Stimulated activated naive B cell treated with anti-CD40 and anti-IgM and Interleukin-4, amounts not matched to agents 10 μg/mL and 1 μg/mL and 100 μg/mL, for 72 hours (primary cell): ENCODE results near the gene CCDC33.

Source experiments
- ATAC-seq, 2 donors: fragments of 150-1000 bp; cut with Tn5 transposase; replicated peaks; 2 replicates each; pipeline ENCODE4 v1.10.0; 2021; ENCODE audit warnings: moderate library complexity in 1 of 2
- DNase-seq: peaks from one replicate; pipeline ENCODE4 v3.0.0; 2021
- H3K27ac Mint-ChIP-seq: one replicate; pipeline ENCODE4 v1.8.0; 2022; ENCODE audit warnings: mild to moderate bottlenecking, mixed read lengths
- H3K27me3 Mint-ChIP-seq, 2 donors: one replicate each; pipeline ENCODE4 v1.8.0; 2022; ENCODE audit warnings: mixed read lengths in 2 of 2
- H3K36me3 Mint-ChIP-seq, 2 donors: one replicate each; pipeline ENCODE4 v1.8.0; 2022; ENCODE audit warnings: mixed read lengths in 2 of 2, mild to moderate bottlenecking in 1 of 2
- H3K4me1 Mint-ChIP-seq, 2 donors: one replicate each; pipeline ENCODE4 v1.8.0; 2022; ENCODE audit warnings: mixed read lengths in 2 of 2, mild to moderate bottlenecking in 1 of 2
- H3K4me3 Mint-ChIP-seq, 2 donors: one replicate each; pipeline ENCODE4 v1.8.0; 2022; ENCODE audit warnings: mild to moderate bottlenecking in 2 of 2, mixed read lengths in 2 of 2, moderate library complexity in 1 of 2
- H3K9me3 Mint-ChIP-seq, 2 donors: one replicate each; pipeline ENCODE4 v1.8.0; 2022; ENCODE audit warnings: mixed read lengths in 2 of 2, mild to moderate bottlenecking in 1 of 2

The CCDC33 gene

GRCh38 chr15:74252291-74252690 is 16.2 kb downstream of the CCDC33 start:
- H3K9me3 Mint-ChIP-seq = no peaks in the 10 kb centered on the region
- H3K27ac Mint-ChIP-seq = no peak overlapping the region
- H3K27me3 Mint-ChIP-seq = peaks cover 15 to 36% of the 10 kb centered on the region in 2 donors
- DNase-seq (no peak), ATAC-seq (no peak)
- H3K4me3 Mint-ChIP-seq = no peak overlapping the region
- H3K36me3 Mint-ChIP-seq = no peaks in the 10 kb centered on the region
- H3K4me1 Mint-ChIP-seq = no peaks in the 10 kb centered on the region

GRCh38 chr15:74252721-74253120 is 16.6 kb downstream of the CCDC33 start:
- H3K4me1 Mint-ChIP-seq = no peaks in the 10 kb centered on the region
- H3K36me3 Mint-ChIP-seq = no peaks in the 10 kb centered on the region
- H3K4me3 Mint-ChIP-seq = no peak overlapping the region
- ATAC-seq (no peak), DNase-seq (no peak)
- H3K27me3 Mint-ChIP-seq = peaks cover 15 to 40% of the 10 kb centered on the region in 2 donors
- H3K9me3 Mint-ChIP-seq = no peaks in the 10 kb centered on the region
- no peak overlapping the region for H3K27ac Mint-ChIP-seq

- DNase-seq = no peak
- ATAC-seq = no peak
- Mint-ChIP-seq H3K4me3 (no peak overlapping the region), H3K9me3 (no peaks in the 10 kb centered on the region), H3K27ac (no peak overlapping the region), H3K36me3 (no peaks in the 10 kb centered on the region), H3K4me1 (no peaks in the 10 kb centered on the region), H3K27me3 (peaks cover 15 to 45% of the 10 kb centered on the region in 2 donors)
Observed at GRCh38 chr15:74253211-74253921, 17.2 kb downstream of the CCDC33 start.

GRCh38 chr15:74257105-74257504 is 21.0 kb downstream of the CCDC33 start:
- no peak for DNase-seq
- Mint-ChIP-seq H3K9me3 (no peaks in the 10 kb centered on the region), H3K4me1 (no peaks in the 10 kb centered on the region), H3K4me3 (no peak overlapping the region), H3K36me3 (no peaks in the 10 kb centered on the region), H3K27me3 (peaks cover 10 to 45% of the 10 kb centered on the region in 2 donors), H3K27ac (no peak overlapping the region)
- ATAC-seq = no peak

GRCh38 chr15:74257623-74258022 is 21.5 kb downstream of the CCDC33 start:
- H3K27me3 Mint-ChIP-seq = peaks cover 10 to 46% of the 10 kb centered on the region in 2 donors
- H3K4me3 Mint-ChIP-seq = no peak overlapping the region
- H3K4me1 Mint-ChIP-seq = no peaks in the 10 kb centered on the region
- DNase-seq = no peak
- no peak for ATAC-seq
- H3K9me3 Mint-ChIP-seq = no peaks in the 10 kb centered on the region
- no peaks in the 10 kb centered on the region for H3K36me3 Mint-ChIP-seq
- no peak overlapping the region for H3K27ac Mint-ChIP-seq

GRCh38 chr15:74258456-74259291 is 22.5 kb downstream of the CCDC33 start:
- H3K36me3 Mint-ChIP-seq = no peaks in the 10 kb centered on the region
- ATAC-seq (no peak), DNase-seq (no peak)
- H3K27me3 Mint-ChIP-seq = peaks cover 16 to 52% of the 10 kb centered on the region in 2 donors
- H3K27ac Mint-ChIP-seq = no peak overlapping the region
- H3K9me3 Mint-ChIP-seq = peaks cover 0 to 1% of the 10 kb centered on the region in 2 donors
- H3K4me1 Mint-ChIP-seq = peaks cover 0 to 2% of the 10 kb centered on the region in 2 donors
- H3K4me3 Mint-ChIP-seq = no peak overlapping the region

- no peak for ATAC-seq
- H3K9me3 Mint-ChIP-seq = peaks cover 0 to 3% of the 10 kb centered on the region in 2 donors
- peaks cover 0 to 4% of the 10 kb centered on the region in 2 donors for H3K4me1 Mint-ChIP-seq
- peaks cover 22 to 56% of the 10 kb centered on the region in 2 donors for H3K27me3 Mint-ChIP-seq
- DNase-seq = no peak
- H3K27ac Mint-ChIP-seq = no peak overlapping the region
- no peak overlapping the region for H3K4me3 Mint-ChIP-seq
- no peaks in the 10 kb centered on the region for H3K36me3 Mint-ChIP-seq
Observed at GRCh38 chr15:74259292-74259648, 23.1 kb downstream of the CCDC33 start.

GRCh38 chr15:74259821-74260607 is 23.9 kb downstream of the CCDC33 start:
- H3K4me3 Mint-ChIP-seq = no peak overlapping the region
- DNase-seq (no peak), ATAC-seq (no peak)
- peaks cover 22 to 52% of the 10 kb centered on the region in 2 donors for H3K27me3 Mint-ChIP-seq
- no peaks in the 10 kb centered on the region for H3K36me3 Mint-ChIP-seq
- H3K9me3 Mint-ChIP-seq = peaks cover 0 to 4% of the 10 kb centered on the region in 2 donors
- H3K4me1 Mint-ChIP-seq = peaks cover 0 to 4% of the 10 kb centered on the region in 2 donors
- H3K27ac Mint-ChIP-seq = no peak overlapping the region

- Mint-ChIP-seq H3K4me3 (no peak overlapping the region), H3K9me3 (peaks cover 0 to 6% of the 10 kb centered on the region in 2 donors), H3K27me3 (peaks cover 25 to 51% of the 10 kb centered on the region in 2 donors)
Observed at GRCh38 chr15:74261041-74261440, 24.9 kb downstream of the CCDC33 start.

GRCh38 chr15:74261685-74262084 is 25.6 kb downstream of the CCDC33 start:
- no peak for ATAC-seq
- H3K4me1 Mint-ChIP-seq = peaks cover 0 to 4% of the 10 kb centered on the region in 2 donors
- H3K4me3 Mint-ChIP-seq = no peak overlapping the region
- no peak overlapping the region for H3K27ac Mint-ChIP-seq
- H3K36me3 Mint-ChIP-seq = no peaks in the 10 kb centered on the region
- peaks cover 0 to 6% of the 10 kb centered on the region in 2 donors for H3K9me3 Mint-ChIP-seq
- H3K27me3 Mint-ChIP-seq = peaks cover 25 to 44% of the 10 kb centered on the region in 2 donors
- no peak for DNase-seq

More at GRCh38 chr15:74261041-74261440, 24.9 kb downstream of the CCDC33 start:
- ATAC-seq (no peak), DNase-seq (no peak)
- Mint-ChIP-seq H3K27ac (no peak overlapping the region), H3K36me3 (no peaks in the 10 kb centered on the region), H3K4me1 (peaks cover 0 to 4% of the 10 kb centered on the region in 2 donors)

- no peak for ATAC-seq
- H3K36me3 Mint-ChIP-seq = no peaks in the 10 kb centered on the region
- H3K27me3 Mint-ChIP-seq = peaks cover 25 to 40% of the 10 kb centered on the region in 2 donors
- H3K4me1 Mint-ChIP-seq = peaks cover 0 to 4% of the 10 kb centered on the region in 2 donors
- no peak for DNase-seq
- no peak overlapping the region for H3K27ac Mint-ChIP-seq
- H3K9me3 Mint-ChIP-seq = peaks cover 0 to 6% of the 10 kb centered on the region in 2 donors
- H3K4me3 Mint-ChIP-seq = no peak overlapping the region
Observed at GRCh38 chr15:74262151-74262550, 26.0 kb downstream of the CCDC33 start.

GRCh38 chr15:74262625-74263024 is 26.5 kb downstream of the CCDC33 start:
- ATAC-seq = no peak
- Mint-ChIP-seq H3K4me3 (no peak overlapping the region), H3K27me3 (peaks cover 25 to 36% of the 10 kb centered on the region in 2 donors)

GRCh38 chr15:74263466-74263865 is 27.3 kb downstream of the CCDC33 start:
- H3K27ac Mint-ChIP-seq = no peak overlapping the region
- H3K36me3 Mint-ChIP-seq = no peaks in the 10 kb centered on the region
- DNase-seq = no peak
- peaks cover 0 to 6% of the 10 kb centered on the region in 2 donors for H3K9me3 Mint-ChIP-seq
- ATAC-seq = no peak
- peaks cover 25 to 38% of the 10 kb centered on the region in 2 donors for H3K27me3 Mint-ChIP-seq
- peaks cover 0 to 4% of the 10 kb centered on the region in 2 donors for H3K4me1 Mint-ChIP-seq
- no peak overlapping the region for H3K4me3 Mint-ChIP-seq

More at GRCh38 chr15:74262625-74263024, 26.5 kb downstream of the CCDC33 start:
- DNase-seq = no peak
- Mint-ChIP-seq H3K27ac (no peak overlapping the region), H3K36me3 (no peaks in the 10 kb centered on the region), H3K9me3 (peaks cover 0 to 6% of the 10 kb centered on the region in 2 donors), H3K4me1 (peaks cover 0 to 4% of the 10 kb centered on the region in 2 donors)

GRCh38 chr15:74264081-74264501 is 28.0 kb downstream of the CCDC33 start:
- Mint-ChIP-seq H3K4me3 (no peak overlapping the region), H3K36me3 (no peaks in the 10 kb centered on the region), H3K9me3 (peaks cover 0 to 6% of the 10 kb centered on the region in 2 donors), H3K27me3 (peaks cover 25 to 39% of the 10 kb centered on the region in 2 donors), H3K27ac (no peak overlapping the region), H3K4me1 (peaks cover 0 to 4% of the 10 kb centered on the region in 2 donors)
- DNase-seq (no peak), ATAC-seq (no peak)
